H9 (cell line): ENCODE data around the gene NEB. TPM values are rescaled to one million over a fixed set of nuclear protein-coding genes. Genes with fewer than 3 reads are reported as not detected.

Experiments
- DNase-seq: peaks from one replicate; pipeline ENCODE4 v3.0.0-alpha.2; 2017
- H2AFZ ChIP-seq: one replicate; pipeline ENCODE4 v1.6.1; 2013; ENCODE audit warnings: mild to moderate bottlenecking, low read length, control low read depth, moderate library complexity
- H2AK5ac ChIP-seq: 2 replicates; pipeline ENCODE4 v1.6.1; 2013; ENCODE audit warnings: low read length, control low read depth, mixed read lengths; ENCODE audit not compliant: insufficient read length
- H2BK120ac ChIP-seq: one replicate; pipeline ENCODE4 v1.6.1; 2013; ENCODE audit warnings: low read depth, mild to moderate bottlenecking, low read length, control low read depth, inconsistent platforms; ENCODE audit not compliant: poor library complexity, severe bottlenecking
- H2BK12ac ChIP-seq: 2 replicates; pipeline ENCODE4 v1.6.1; 2013; ENCODE audit warnings: low read length, control low read depth, mixed read lengths, low read depth; ENCODE audit not compliant: insufficient read length
- H2BK15ac ChIP-seq: 2 replicates; pipeline ENCODE4 v1.6.1; 2013; ENCODE audit warnings: low read depth, low read length, control low read depth
- H2BK20ac ChIP-seq: one replicate; pipeline ENCODE4 v1.6.1; 2013; ENCODE audit warnings: low read depth, mild to moderate bottlenecking, low read length, control low read depth, inconsistent platforms; ENCODE audit not compliant: poor library complexity, severe bottlenecking
- H2BK5ac ChIP-seq: 2 replicates; pipeline ENCODE4 v1.6.1; 2013; ENCODE audit warnings: low read length, control low read depth, mixed read lengths; ENCODE audit not compliant: insufficient read length
- H3K14ac ChIP-seq: 2 replicates; pipeline ENCODE4 v1.6.1; 2013; ENCODE audit warnings: low read length, control low read depth; ENCODE audit not compliant: insufficient read depth
- H3K18ac ChIP-seq: 2 replicates; pipeline ENCODE4 v1.6.1; 2013; ENCODE audit warnings: low read depth, mild to moderate bottlenecking, mixed read lengths, low read length, control low read depth; ENCODE audit not compliant: insufficient read length
- H3K23ac ChIP-seq: 2 replicates; pipeline ENCODE4 v1.6.1; 2013; ENCODE audit warnings: low read length, control low read depth, mixed read lengths, low read depth; ENCODE audit not compliant: insufficient read length
- H3K23me2 ChIP-seq: 2 replicates; pipeline ENCODE4 v1.6.1; 2013; ENCODE audit warnings: low read depth, mild to moderate bottlenecking, mixed read lengths, low read length, control low read depth; ENCODE audit not compliant: insufficient read length, poor library complexity, severe bottlenecking
- H3K27ac ChIP-seq: 2 replicates; pipeline ENCODE4 v1.5.1; 2013; ENCODE audit warnings: low read length, control low read depth, mixed read lengths, low read depth; ENCODE audit not compliant: insufficient read length
- H3K27me3 ChIP-seq: 2 replicates; pipeline ENCODE4 v1.6.1; 2013; ENCODE audit warnings: low read length, control low read depth, inconsistent platforms; ENCODE audit not compliant: insufficient read depth
- H3K4ac ChIP-seq: 2 replicates; pipeline ENCODE4 v1.6.1; 2013; ENCODE audit warnings: low read depth, mild to moderate bottlenecking, control low read depth, inconsistent platforms, low read length, moderate library complexity
- H3K4me1 ChIP-seq: 2 replicates; pipeline ENCODE4 v1.6.1; 2013; ENCODE audit warnings: low read length, control low read depth, inconsistent platforms; ENCODE audit not compliant: insufficient read depth
- H3K4me2 ChIP-seq: 2 replicates; pipeline ENCODE4 v1.6.1; 2013; ENCODE audit warnings: low read length, control low read depth, mixed read lengths; ENCODE audit not compliant: insufficient read length, insufficient read depth
- H3K56ac ChIP-seq: 2 replicates; pipeline ENCODE4 v1.6.1; 2013; ENCODE audit warnings: low read depth, mild to moderate bottlenecking, mixed read lengths, low read length, control low read depth; ENCODE audit not compliant: insufficient read length
- H3K79me1 ChIP-seq: 2 replicates; pipeline ENCODE4 v1.6.1; 2013; ENCODE audit warnings: low read depth, mild to moderate bottlenecking, moderate library complexity, low read length, control low read depth, inconsistent platforms; ENCODE audit not compliant: insufficient read depth, poor library complexity, severe bottlenecking
- H3K79me2 ChIP-seq: 2 replicates; pipeline ENCODE4 v1.6.1; 2013; ENCODE audit warnings: low read length, control low read depth, inconsistent platforms; ENCODE audit not compliant: insufficient read depth
- H3K9ac ChIP-seq: 2 replicates; pipeline ENCODE4 v1.6.1; 2013; ENCODE audit warnings: low read length, control low read depth, mixed read lengths; ENCODE audit not compliant: insufficient read length; ENCODE audit errors: extremely low read depth
- H3K9me3 ChIP-seq: one replicate; pipeline ENCODE4 v1.6.1; 2013; ENCODE audit warnings: low read depth, low read length, inconsistent platforms; ENCODE audit not compliant: control insufficient read depth
- H3T11ph ChIP-seq: one replicate; pipeline ENCODE4 v1.6.1; 2013; ENCODE audit warnings: mild to moderate bottlenecking, low read length, control low read depth, inconsistent platforms
- H4K20me1 ChIP-seq: one replicate; pipeline ENCODE4 v1.6.1; 2013; ENCODE audit not compliant: control insufficient read depth, insufficient read length, insufficient read depth
- H4K5ac ChIP-seq: 2 replicates; pipeline ENCODE4 v1.6.1; 2013; ENCODE audit warnings: low read depth, mild to moderate bottlenecking, mixed read lengths, low read length, control low read depth; ENCODE audit not compliant: insufficient read length
- H4K8ac ChIP-seq: replicated peaks from 2 replicates; pipeline ENCODE4 v1.6.1; 2013; ENCODE audit warnings: low read length, control low read depth, mixed read lengths, low read depth; ENCODE audit not compliant: insufficient read length
- H4K91ac ChIP-seq: 2 replicates; pipeline ENCODE4 v1.6.1; 2013; ENCODE audit warnings: low read depth, mild to moderate bottlenecking, moderate library complexity, mixed read lengths, low read length, control low read depth; ENCODE audit not compliant: insufficient read length
- H3K27ac Mint-ChIP-seq, 3 experiments: 2 replicates in 2 of 3; 3 replicates in 1 of 3; pipeline ENCODE4 v1.8.0; 2020 to 2021; ENCODE audit warnings: mixed read lengths in 3 of 3, mild to moderate bottlenecking in 1 of 3, moderate library complexity in 1 of 3
- H3K27me3 Mint-ChIP-seq: 2 replicates; pipeline ENCODE4 v1.8.0; 2021; ENCODE audit warnings: low read depth, mild to moderate bottlenecking, moderate library complexity, mixed read lengths
- H3K36me3 Mint-ChIP-seq, 3 experiments: 2 replicates in 2 of 3; 3 replicates in 1 of 3; pipeline ENCODE4 v1.8.0; 2020 to 2021; ENCODE audit warnings: low read depth in 3 of 3, mixed read lengths in 3 of 3; ENCODE audit not compliant: insufficient read depth in 1 of 3
- H3K4me1 Mint-ChIP-seq, 2 experiments: 2 replicates each; pipeline ENCODE4 v1.8.0; 2020; ENCODE audit warnings: mixed read lengths in 2 of 2
- H3K4me3 Mint-ChIP-seq, 2 experiments: 2 replicates in 1 of 2; 3 replicates in 1 of 2; pipeline ENCODE4 v1.8.0; 2020 to 2021; ENCODE audit warnings: mild to moderate bottlenecking in 2 of 2, mixed read lengths in 2 of 2, moderate library complexity in 1 of 2
- H3K9me3 Mint-ChIP-seq, 2 experiments: 2 replicates in 1 of 2; 3 replicates in 1 of 2; pipeline ENCODE4 v1.8.0; 2020; ENCODE audit warnings: mild to moderate bottlenecking in 2 of 2, mixed read lengths in 2 of 2, moderate library complexity in 1 of 2
- CTCF ChIP-seq: fragments of 200-600 bp; sonication (generic); conservative IDR thresholded peaks from 3 replicates; pipeline ENCODE4 v1.8.0; 2021; ENCODE audit warnings: antibody characterized with exemption, mild to moderate bottlenecking
- WGBS: extraction: QIAGEN DNeasy Blood & Tissue Kit; methylation state at CpG from one replicate; pipeline ENCODE4 v1.1.7; 2013; ENCODE audit warnings: missing lambda C conversion rate, low lambda C conversion rate, mixed read lengths; ENCODE audit not compliant: insufficient read length; ENCODE audit errors: extremely low coverage; 5-methylcytosine and 5-hydroxymethylcytosine counted together
- total RNA-seq: library from RNA; stranded (reverse); gene quantifications from 2 replicates; pipeline ENCODE4 v1.2.1, GENCODE V29; 2021

The NEB gene
- total RNA-seq, 1 experiment from 2014 or later, result 0.98 TPM

GRCh38 chr2:151567006-151567405, 167.3 kb downstream of the NEB start:
- Histone ChIP-seq H3K18ac (no peak overlapping the region), H2BK120ac (no peak overlapping the region), H3K9ac (no peak overlapping the region), H3K4me1 (no peaks in the 10 kb centered on the region), H3K79me1 (no peaks in the 10 kb centered on the region), H3K27me3 (no peaks in the 10 kb centered on the region; the same call in 1 of the 2 replicates), H3K9me3 (no peaks in the 10 kb centered on the region), H3K56ac (no peak overlapping the region), H2BK12ac (no peak overlapping the region), H4K5ac (no peak overlapping the region), H3T11ph (no peak overlapping the region), H3K23me2 (no peaks in the 10 kb centered on the region), H2BK5ac (no peak overlapping the region), H3K23ac (no peak overlapping the region), H2BK20ac (no peak overlapping the region), H2BK15ac (no peak overlapping the region), H2AFZ (no peak overlapping the region), H3K4me2 (no peak overlapping the region), H2AK5ac (no peak overlapping the region), H4K20me1 (no peaks in the 10 kb centered on the region), H4K91ac (no peak overlapping the region), H3K4ac (no peak overlapping the region), H3K27ac (no peak overlapping the region), H3K14ac (no peak overlapping the region), H3K79me2 (no peaks in the 10 kb centered on the region), H4K8ac (no peak overlapping the region)
- H3K4me3 Mint-ChIP-seq, result no peak overlapping the region
- no peaks in the 10 kb centered on the region for H3K4me1 Mint-ChIP-seq
- TF ChIP-seq CTCF, result no peak
- no CpG with 5 or more reads among the region's 5 CpGs for WGBS
- DNase-seq, result no peak
- H3K9me3 Mint-ChIP-seq, result no peaks in the 10 kb centered on the region
- no peaks in the 10 kb centered on the region for H3K36me3 Mint-ChIP-seq
- H3K27ac Mint-ChIP-seq, result no peak overlapping the region
- H3K27me3 Mint-ChIP-seq, result no peaks in the 10 kb centered on the region
